ENCODE measurements around the gene SYNE1.

SYNE1 gene

GRCh38 chr6:152356016-152356415 lies 281.1 kb downstream of the SYNE1 start:
- no peak for DNase-seq (ENCODE audit: low spot score in 2 of 2)
- Mint-ChIP-seq H3K9me3 (no peaks in the 10 kb centered on the region), H3K4me1 (no peaks in the 10 kb centered on the region), H3K4me3 (no peak overlapping the region), H3K36me3 (ENCODE audit: insufficient read depth) (peaks cover 32% of the 10 kb centered on the region), H3K27ac (ENCODE audit: low read depth) (no peak overlapping the region), H3K27me3 (no peaks in the 10 kb centered on the region)
- no peak for ATAC-seq (replicated peaks; ENCODE audit: extremely low read depth, poor library complexity, severe bottlenecking)

GRCh38 chr6:152355166-152355565 lies 282.0 kb downstream of the SYNE1 start:
- peak overlapping the region; percentile 32 for H3K27ac Mint-ChIP-seq (ENCODE audit: low read depth)
- DNase-seq (ENCODE audit: low spot score in 2 of 2) = no peak
- no peaks in the 10 kb centered on the region for H3K4me1 Mint-ChIP-seq
- no peak for ATAC-seq (replicated peaks; ENCODE audit: extremely low read depth, poor library complexity, severe bottlenecking)
- H3K9me3 Mint-ChIP-seq = no peaks in the 10 kb centered on the region
- H3K27me3 Mint-ChIP-seq = no peaks in the 10 kb centered on the region
- H3K36me3 Mint-ChIP-seq (ENCODE audit: insufficient read depth) = peaks cover 40% of the 10 kb centered on the region
- no peak overlapping the region for H3K4me3 Mint-ChIP-seq

GRCh38 chr6:152353440-152353839 lies 283.7 kb downstream of the SYNE1 start:
- Mint-ChIP-seq H3K9me3 (no peaks in the 10 kb centered on the region), H3K4me3 (no peak overlapping the region), H3K27me3 (no peaks in the 10 kb centered on the region), H3K27ac (ENCODE audit: low read depth) (no peak overlapping the region), H3K4me1 (no peaks in the 10 kb centered on the region), H3K36me3 (ENCODE audit: insufficient read depth) (peaks cover 46% of the 10 kb centered on the region)
- no peak for DNase-seq (ENCODE audit: low spot score in 2 of 2)
- no peak for ATAC-seq (replicated peaks; ENCODE audit: extremely low read depth, poor library complexity, severe bottlenecking)

GRCh38 chr6:152351742-152352141 lies 285.4 kb downstream of the SYNE1 start:
- peaks cover 44% of the 10 kb centered on the region for H3K36me3 Mint-ChIP-seq (ENCODE audit: insufficient read depth)
- no peaks in the 10 kb centered on the region for H3K4me1 Mint-ChIP-seq
- ATAC-seq (replicated peaks; ENCODE audit: extremely low read depth, poor library complexity, severe bottlenecking) (no peak), DNase-seq (ENCODE audit: low spot score in 2 of 2) (no peak)
- H3K27me3 Mint-ChIP-seq = no peaks in the 10 kb centered on the region
- H3K9me3 Mint-ChIP-seq = no peaks in the 10 kb centered on the region
- no peak overlapping the region for H3K4me3 Mint-ChIP-seq
- H3K27ac Mint-ChIP-seq (ENCODE audit: low read depth) = no peak overlapping the region

GRCh38 chr6:152351110-152351509 lies 286.1 kb downstream of the SYNE1 start:
- DNase-seq (ENCODE audit: low spot score in 2 of 2) (no peak), ATAC-seq (replicated peaks; ENCODE audit: extremely low read depth, poor library complexity, severe bottlenecking) (no peak)
- Mint-ChIP-seq H3K4me1 (no peaks in the 10 kb centered on the region), H3K4me3 (no peak overlapping the region), H3K27ac (ENCODE audit: low read depth) (no peak overlapping the region), H3K9me3 (no peaks in the 10 kb centered on the region), H3K27me3 (no peaks in the 10 kb centered on the region), H3K36me3 (ENCODE audit: insufficient read depth) (peaks cover 47% of the 10 kb centered on the region)

GRCh38 chr6:152348116-152348515 lies 289.0 kb downstream of the SYNE1 start:
- no peak for DNase-seq (ENCODE audit: low spot score in 2 of 2)
- Mint-ChIP-seq H3K4me3 (no peak overlapping the region), H3K27ac (ENCODE audit: low read depth) (no peak overlapping the region), H3K27me3 (no peaks in the 10 kb centered on the region), H3K9me3 (no peaks in the 10 kb centered on the region), H3K4me1 (no peaks in the 10 kb centered on the region), H3K36me3 (ENCODE audit: insufficient read depth) (peaks cover 48% of the 10 kb centered on the region)
- ATAC-seq (replicated peaks; ENCODE audit: extremely low read depth, poor library complexity, severe bottlenecking) = no peak

GRCh38 chr6:152343735-152344360 lies 293.3 kb downstream of the SYNE1 start:
- DNase-seq (ENCODE audit: low spot score in 2 of 2) (no peak), ATAC-seq (replicated peaks; ENCODE audit: extremely low read depth, poor library complexity, severe bottlenecking) (no peak)
- Mint-ChIP-seq H3K36me3 (ENCODE audit: insufficient read depth) (peaks cover 41% of the 10 kb centered on the region), H3K9me3 (no peaks in the 10 kb centered on the region), H3K4me3 (no peak overlapping the region), H3K27ac (ENCODE audit: low read depth) (peak overlapping the region; percentile 36), H3K4me1 (peaks cover under 1% of the 10 kb centered on the region), H3K27me3 (no peaks in the 10 kb centered on the region)

- Mint-ChIP-seq H3K9me3 (no peaks in the 10 kb centered on the region), H3K27me3 (no peaks in the 10 kb centered on the region), H3K4me3 (no peak overlapping the region), H3K4me1 (peaks cover 6% of the 10 kb centered on the region), H3K27ac (ENCODE audit: low read depth) (no peak overlapping the region), H3K36me3 (ENCODE audit: insufficient read depth) (peaks cover 39% of the 10 kb centered on the region)
- DNase-seq (ENCODE audit: low spot score in 2 of 2) = no peak
- ATAC-seq (replicated peaks; ENCODE audit: extremely low read depth, poor library complexity, severe bottlenecking) = no peak
Measured at GRCh38 chr6:152341596-152341995, 295.6 kb downstream of the SYNE1 start.

GRCh38 chr6:152338335-152339125 lies 298.6 kb downstream of the SYNE1 start:
- no peak overlapping the region for H3K4me3 Mint-ChIP-seq
- peaks cover 42% of the 10 kb centered on the region for H3K36me3 Mint-ChIP-seq (ENCODE audit: insufficient read depth)
- DNase-seq (ENCODE audit: low spot score in 2 of 2) = peak in 1 of 2 donors; percentile 45

GRCh38 chr6:152334555-152334954 lies 302.6 kb downstream of the SYNE1 start:
- no peak overlapping the region for H3K4me3 Mint-ChIP-seq
- ATAC-seq (replicated peaks; ENCODE audit: extremely low read depth, poor library complexity, severe bottlenecking) = no peak
- no peaks in the 10 kb centered on the region for H3K9me3 Mint-ChIP-seq
- H3K27me3 Mint-ChIP-seq = no peaks in the 10 kb centered on the region
- no peak for DNase-seq (ENCODE audit: low spot score in 2 of 2)
- H3K4me1 Mint-ChIP-seq = peaks cover 6% of the 10 kb centered on the region
- peaks cover 43% of the 10 kb centered on the region for H3K36me3 Mint-ChIP-seq (ENCODE audit: insufficient read depth)
- no peak overlapping the region for H3K27ac Mint-ChIP-seq (ENCODE audit: low read depth)

More at GRCh38 chr6:152338335-152339125, 298.6 kb downstream of the SYNE1 start:
- no peaks in the 10 kb centered on the region for H3K27me3 Mint-ChIP-seq
- peak overlapping the region; percentile 71 for H3K27ac Mint-ChIP-seq (ENCODE audit: low read depth)
- peaks cover 6% of the 10 kb centered on the region for H3K4me1 Mint-ChIP-seq
- H3K9me3 Mint-ChIP-seq = no peaks in the 10 kb centered on the region
- peak; percentile 60 for ATAC-seq (replicated peaks; ENCODE audit: extremely low read depth, poor library complexity, severe bottlenecking)

GRCh38 chr6:152330961-152331360 lies 306.2 kb downstream of the SYNE1 start:
- Mint-ChIP-seq H3K9me3 (no peaks in the 10 kb centered on the region), H3K4me3 (no peak overlapping the region), H3K4me1 (no peaks in the 10 kb centered on the region), H3K36me3 (ENCODE audit: insufficient read depth) (peaks cover 37% of the 10 kb centered on the region), H3K27me3 (no peaks in the 10 kb centered on the region), H3K27ac (ENCODE audit: low read depth) (no peak overlapping the region)
- DNase-seq (ENCODE audit: low spot score in 2 of 2) (no peak), ATAC-seq (replicated peaks; ENCODE audit: extremely low read depth, poor library complexity, severe bottlenecking) (no peak)

GRCh38 chr6:152329638-152330448 lies 307.3 kb downstream of the SYNE1 start:
- H3K36me3 Mint-ChIP-seq (ENCODE audit: insufficient read depth) = peaks cover 38% of the 10 kb centered on the region
- no peak for DNase-seq (ENCODE audit: low spot score in 2 of 2)
- no peaks in the 10 kb centered on the region for H3K27me3 Mint-ChIP-seq
- H3K4me3 Mint-ChIP-seq = no peak overlapping the region
- H3K9me3 Mint-ChIP-seq = no peaks in the 10 kb centered on the region
- H3K4me1 Mint-ChIP-seq = no peaks in the 10 kb centered on the region
- no peak overlapping the region for H3K27ac Mint-ChIP-seq (ENCODE audit: low read depth)
- ATAC-seq (replicated peaks; ENCODE audit: extremely low read depth, poor library complexity, severe bottlenecking) = no peak

All from central memory CD8-positive, alpha-beta T cell (primary cell).